Coronary artery (tissue), 2 donors: ENCODE measurements around the gene SYT14.

Experiments used
- DNase-seq: peaks from one replicate; pipeline ENCODE4 v3.0.0-alpha.2; 2017; ENCODE audit warnings: low spot score
- H3K27ac ChIP-seq, 2 donors: fragments of 200-600 bp; sonication (generic); one replicate each; pipeline ENCODE4 v1.5.1; 2016 to 2019
- H3K4me3 ChIP-seq: fragments of 200-600 bp; sonication (generic); 2 replicates; pipeline ENCODE4 v1.5.1; 2016; ENCODE audit warnings: mild to moderate bottlenecking, moderate library complexity
- CTCF ChIP-seq: fragments of 200-600 bp; sonication (generic); IDR thresholded peaks from one replicate; pipeline ENCODE4 v1.5.1; 2019; ENCODE audit warnings: antibody characterized with exemption

Gene SYT14

GRCh38 chr1:209983953-209984352 lies 45.9 kb downstream of the SYT14 start:
- no peak for TF ChIP-seq CTCF

GRCh38 chr1:209985002-209985401 lies 47.0 kb downstream of the SYT14 start:
- no peak overlapping the region for H3K4me3 ChIP-seq
- DNase-seq = no peak
- no peak for TF ChIP-seq CTCF
- H3K27ac ChIP-seq = no peak overlapping the region

More at GRCh38 chr1:209983953-209984352, 45.9 kb downstream of the SYT14 start:
- no peak for DNase-seq
- no peak overlapping the region for H3K27ac ChIP-seq
- H3K4me3 ChIP-seq = no peak overlapping the region

GRCh38 chr1:209988706-209989105 lies 50.7 kb downstream of the SYT14 start:
- no peak overlapping the region for H3K27ac ChIP-seq
- TF ChIP-seq CTCF = no peak
- no peak for DNase-seq

GRCh38 chr1:209989525-209989924 lies 51.5 kb downstream of the SYT14 start:
- Histone ChIP-seq H3K4me3 (no peak overlapping the region), H3K27ac (no peak overlapping the region)
- DNase-seq = no peak
- TF ChIP-seq CTCF = no peak

More at GRCh38 chr1:209988706-209989105, 50.7 kb downstream of the SYT14 start:
- no peak overlapping the region for H3K4me3 ChIP-seq

- DNase-seq = no peak
- H3K27ac ChIP-seq = no peak overlapping the region
- no peak for TF ChIP-seq CTCF
- H3K4me3 ChIP-seq = no peak overlapping the region
These were observed 55.2 kb downstream of the SYT14 start for GRCh38 chr1:209993061-209993830.

- no peak for DNase-seq
- Histone ChIP-seq H3K27ac (no peak overlapping the region), H3K4me3 (no peak overlapping the region)
- no peak for TF ChIP-seq CTCF
These were observed 58.3 kb downstream of the SYT14 start for GRCh38 chr1:209996348-209996747.

- TF ChIP-seq CTCF = no peak
- H3K4me3 ChIP-seq = no peak overlapping the region
- H3K27ac ChIP-seq = no peak overlapping the region
- DNase-seq = no peak
These were observed 61.0 kb downstream of the SYT14 start for GRCh38 chr1:209999005-209999404.
